Activated naive CD4-positive, alpha-beta T cell treated with anti-CD3 and anti-CD28 coated beads for 36 hours (primary cell): ENCODE measurements around the gene STEAP3. TPM values are rescaled to one million over a fixed set of nuclear protein-coding genes. Genes with fewer than 3 reads are reported as not detected.

ENCODE experiments used
- CTCF ChIA-PET: fragments of 350-600 bp; sonication (Branson Sonifier 250); formaldehyde crosslinking; loops from one replicate; lab custom pipeline; 2021; ENCODE audit warnings: antibody characterized with exemption; lab: Charles Lee
- DNase-seq: peaks from one replicate; pipeline ENCODE4 v3.0.0-alpha.2; 2020
- H3K27ac Mint-ChIP-seq: one replicate; pipeline ENCODE4 v1.8.0; 2021; ENCODE audit warnings: mild to moderate bottlenecking, mixed read lengths
- H3K27me3 Mint-ChIP-seq: one replicate; pipeline ENCODE4 v1.8.0; 2021; ENCODE audit warnings: low read depth, mixed read lengths
- H3K36me3 Mint-ChIP-seq: one replicate; pipeline ENCODE4 v1.8.0; 2021; ENCODE audit warnings: low read depth, mixed read lengths
- H3K4me1 Mint-ChIP-seq: one replicate; pipeline ENCODE4 v1.8.0; 2021; ENCODE audit warnings: low read depth, mixed read lengths
- H3K4me3 Mint-ChIP-seq: one replicate; pipeline ENCODE4 v1.8.0; 2021; ENCODE audit warnings: mild to moderate bottlenecking, moderate library complexity, mixed read lengths
- H3K9me3 Mint-ChIP-seq: one replicate; pipeline ENCODE4 v1.8.0; 2021; ENCODE audit warnings: mixed read lengths
- intact Hi-C: fragments of 100-400 bp; cut with micrococcal nuclease; formaldehyde crosslinking; loops from one replicate; pipeline ENCODE4 v1.15.1; 2023
- total RNA-seq, 2 experiments: library from RNA; stranded (reverse); gene quantifications; one replicate each; pipeline ENCODE4 v1.2.3, GENCODE V29; 2021

Gene STEAP3
- total RNA-seq, 2 experiments from 2014 or later = 0.07 TPM

GRCh38 chr2:119283873-119284331, 60.3 kb downstream of the STEAP3 start:
- no peak overlapping the region for H3K27ac Mint-ChIP-seq
- no peaks in the 10 kb centered on the region for H3K4me1 Mint-ChIP-seq
- intact Hi-C loops = no loop called here

GRCh38 chr2:119286661-119287060, 63.0 kb downstream of the STEAP3 start:
- Mint-ChIP-seq H3K4me3 (no peak overlapping the region), H3K36me3 (no peaks in the 10 kb centered on the region), H3K9me3 (no peaks in the 10 kb centered on the region), H3K27ac (no peak overlapping the region), H3K27me3 (no peaks in the 10 kb centered on the region), H3K4me1 (peaks cover 3% of the 10 kb centered on the region)
- CTCF ChIA-PET = no interaction called here
- intact Hi-C loops = no loop called here
- DNase-seq = no peak

More at GRCh38 chr2:119283873-119284331, 60.3 kb downstream of the STEAP3 start:
- Mint-ChIP-seq H3K36me3 (no peaks in the 10 kb centered on the region), H3K27me3 (no peaks in the 10 kb centered on the region), H3K9me3 (no peaks in the 10 kb centered on the region), H3K4me3 (no peak overlapping the region)
- DNase-seq = no peak
- CTCF ChIA-PET = no interaction called here

GRCh38 chr2:119288576-119288975, 64.9 kb downstream of the STEAP3 start:
- no peak for DNase-seq
- Mint-ChIP-seq H3K27me3 (no peaks in the 10 kb centered on the region), H3K4me3 (no peak overlapping the region), H3K9me3 (no peaks in the 10 kb centered on the region), H3K27ac (no peak overlapping the region), H3K4me1 (peaks cover 3% of the 10 kb centered on the region), H3K36me3 (no peaks in the 10 kb centered on the region)
- CTCF ChIA-PET = no interaction called here
- intact Hi-C loops = no loop called here

- Mint-ChIP-seq H3K4me1 (peaks cover 3% of the 10 kb centered on the region), H3K27me3 (no peaks in the 10 kb centered on the region), H3K36me3 (no peaks in the 10 kb centered on the region), H3K4me3 (no peak overlapping the region), H3K9me3 (no peaks in the 10 kb centered on the region), H3K27ac (no peak overlapping the region)
- no peak for DNase-seq
- CTCF ChIA-PET = interaction anchor here (2.7 kb wide), 1 partner anchor 406 kb away, joined by 18 read pairs; no protein-coding TSS in a partner anchor
- intact Hi-C loops = no loop called here
Observed at GRCh38 chr2:119289093-119289492, 65.5 kb downstream of the STEAP3 start.

- H3K27me3 Mint-ChIP-seq = no peaks in the 10 kb centered on the region
- intact Hi-C loops = loop anchor here (10.0 kb wide), 2 partner anchors 55 to 185 kb away; no protein-coding TSS in a partner anchor
- CTCF ChIA-PET = interaction anchor here (0.6 to 2.7 kb wide), 4 partner anchors 187 to 1790 kb away, joined by 3 to 18 read pairs (median 4); no protein-coding TSS in a partner anchor
- H3K4me3 Mint-ChIP-seq = no peak overlapping the region
- no peak overlapping the region for H3K27ac Mint-ChIP-seq
- H3K9me3 Mint-ChIP-seq = no peaks in the 10 kb centered on the region
- DNase-seq = no peak
- H3K4me1 Mint-ChIP-seq = peaks cover 3% of the 10 kb centered on the region
- no peaks in the 10 kb centered on the region for H3K36me3 Mint-ChIP-seq
Observed at GRCh38 chr2:119289642-119290041, 66.0 kb downstream of the STEAP3 start.

- CTCF ChIA-PET = interaction anchor here (0.7 to 2.7 kb wide), 7 partner anchors 8 to 1069 kb away, joined by 3 to 18 read pairs (median 3); no protein-coding TSS in a partner anchor
- H3K4me3 Mint-ChIP-seq = no peak overlapping the region
- no peaks in the 10 kb centered on the region for H3K36me3 Mint-ChIP-seq
- H3K4me1 Mint-ChIP-seq = peaks cover 3% of the 10 kb centered on the region
- DNase-seq = peak; percentile 79
- H3K27me3 Mint-ChIP-seq = no peaks in the 10 kb centered on the region
- H3K9me3 Mint-ChIP-seq = no peaks in the 10 kb centered on the region
- no peak overlapping the region for H3K27ac Mint-ChIP-seq
- intact Hi-C loops = loop anchor here (1.0 to 10.0 kb wide), 3 partner anchors 56 to 409 kb away; no protein-coding TSS in a partner anchor
Observed at GRCh38 chr2:119290859-119291587, 67.4 kb downstream of the STEAP3 start.

GRCh38 chr2:119291588-119292167, 68.0 kb downstream of the STEAP3 start:
- CTCF ChIA-PET = interaction anchor here (1.1 to 2.7 kb wide), 7 partner anchors 9 to 433 kb away, joined by 3 to 18 read pairs (median 3); no protein-coding TSS in a partner anchor
- H3K27ac Mint-ChIP-seq = no peak overlapping the region
- no peak for DNase-seq
- H3K27me3 Mint-ChIP-seq = no peaks in the 10 kb centered on the region
- no peaks in the 10 kb centered on the region for H3K36me3 Mint-ChIP-seq
- intact Hi-C loops = loop anchor here (1.0 to 10.0 kb wide), 3 partner anchors 57 to 409 kb away; no protein-coding TSS in a partner anchor
- peaks cover 3% of the 10 kb centered on the region for H3K4me1 Mint-ChIP-seq
- H3K4me3 Mint-ChIP-seq = no peak overlapping the region
- H3K9me3 Mint-ChIP-seq = no peaks in the 10 kb centered on the region

GRCh38 chr2:119292226-119292625, 68.6 kb downstream of the STEAP3 start:
- Mint-ChIP-seq H3K36me3 (no peaks in the 10 kb centered on the region), H3K9me3 (no peaks in the 10 kb centered on the region), H3K4me3 (no peak overlapping the region), H3K4me1 (peaks cover 3% of the 10 kb centered on the region), H3K27me3 (no peaks in the 10 kb centered on the region), H3K27ac (no peak overlapping the region)
- intact Hi-C loops = loop anchor here (10.0 kb wide), 2 partner anchors 57 to 183 kb away; no protein-coding TSS in a partner anchor
- CTCF ChIA-PET = interaction anchor here (1.3 to 1.6 kb wide), 3 partner anchors 12 to 411 kb away, joined by 3 to 8 read pairs (median 3); no protein-coding TSS in a partner anchor
- no peak for DNase-seq

- peaks cover 3% of the 10 kb centered on the region for H3K4me1 Mint-ChIP-seq
- no peak overlapping the region for H3K4me3 Mint-ChIP-seq
- H3K27me3 Mint-ChIP-seq = no peaks in the 10 kb centered on the region
- H3K27ac Mint-ChIP-seq = no peak overlapping the region
- intact Hi-C loops = loop anchor here (10.0 kb wide), 2 partner anchors 58 to 182 kb away; no protein-coding TSS in a partner anchor
- no peak for DNase-seq
- no peaks in the 10 kb centered on the region for H3K9me3 Mint-ChIP-seq
- H3K36me3 Mint-ChIP-seq = no peaks in the 10 kb centered on the region
- CTCF ChIA-PET = interaction anchor here (1.6 kb wide), 1 partner anchor 412 kb away, joined by 8 read pairs; no protein-coding TSS in a partner anchor
Observed at GRCh38 chr2:119293254-119293653, 69.6 kb downstream of the STEAP3 start.

- H3K27me3 Mint-ChIP-seq = no peaks in the 10 kb centered on the region
- DNase-seq = no peak
- no peak overlapping the region for H3K4me3 Mint-ChIP-seq
- CTCF ChIA-PET = no interaction called here
- H3K36me3 Mint-ChIP-seq = no peaks in the 10 kb centered on the region
- intact Hi-C loops = loop anchor here (10.0 kb wide), 2 partner anchors 59 to 181 kb away; no protein-coding TSS in a partner anchor
- peaks cover 3% of the 10 kb centered on the region for H3K4me1 Mint-ChIP-seq
- no peak overlapping the region for H3K27ac Mint-ChIP-seq
- H3K9me3 Mint-ChIP-seq = no peaks in the 10 kb centered on the region
Observed at GRCh38 chr2:119293900-119294299, 70.3 kb downstream of the STEAP3 start.

GRCh38 chr2:119294671-119295070, 71.0 kb downstream of the STEAP3 start:
- no peaks in the 10 kb centered on the region for H3K27me3 Mint-ChIP-seq
- DNase-seq = no peak
- H3K27ac Mint-ChIP-seq = no peak overlapping the region
- intact Hi-C loops = loop anchor here (10.0 kb wide), 2 partner anchors 60 to 180 kb away; no protein-coding TSS in a partner anchor
- no peaks in the 10 kb centered on the region for H3K9me3 Mint-ChIP-seq
- H3K4me3 Mint-ChIP-seq = no peak overlapping the region
- H3K36me3 Mint-ChIP-seq = no peaks in the 10 kb centered on the region
- CTCF ChIA-PET = interaction anchor here (0.6 kb wide), 1 partner anchor 49 kb away, joined by 4 read pairs; no protein-coding TSS in a partner anchor
- H3K4me1 Mint-ChIP-seq = peaks cover 3% of the 10 kb centered on the region
